Stimulated activated CD8-positive, alpha-beta memory T cell treated with anti-CD3 and anti-CD28 coated beads, Interleukin-7, amount 100 ng/mL, for 48 hours (primary cell): ENCODE results near the gene CDC25C.
"Not testable (repeated sequence)": the region's sequence is repeated elsewhere in the genome, so short reads cannot be mapped to it uniquely, and the experiment has no call there.

Source experiments
- DNase-seq, 2 donors: peaks; one replicate each; pipeline ENCODE4 v3.0.0-alpha.2; 2020; ENCODE audit warnings: low read depth in 1 of 2; ENCODE audit errors: extremely low read depth in 1 of 2

Gene CDC25C

GRCh38 chr5:138349852-138350562, 18.4 kb upstream of the CDC25C start:
- no peak for DNase-seq

- DNase-seq, result no peak
These were observed 15.3 kb upstream of the CDC25C start for GRCh38 chr5:138346889-138347288.

DNA sequence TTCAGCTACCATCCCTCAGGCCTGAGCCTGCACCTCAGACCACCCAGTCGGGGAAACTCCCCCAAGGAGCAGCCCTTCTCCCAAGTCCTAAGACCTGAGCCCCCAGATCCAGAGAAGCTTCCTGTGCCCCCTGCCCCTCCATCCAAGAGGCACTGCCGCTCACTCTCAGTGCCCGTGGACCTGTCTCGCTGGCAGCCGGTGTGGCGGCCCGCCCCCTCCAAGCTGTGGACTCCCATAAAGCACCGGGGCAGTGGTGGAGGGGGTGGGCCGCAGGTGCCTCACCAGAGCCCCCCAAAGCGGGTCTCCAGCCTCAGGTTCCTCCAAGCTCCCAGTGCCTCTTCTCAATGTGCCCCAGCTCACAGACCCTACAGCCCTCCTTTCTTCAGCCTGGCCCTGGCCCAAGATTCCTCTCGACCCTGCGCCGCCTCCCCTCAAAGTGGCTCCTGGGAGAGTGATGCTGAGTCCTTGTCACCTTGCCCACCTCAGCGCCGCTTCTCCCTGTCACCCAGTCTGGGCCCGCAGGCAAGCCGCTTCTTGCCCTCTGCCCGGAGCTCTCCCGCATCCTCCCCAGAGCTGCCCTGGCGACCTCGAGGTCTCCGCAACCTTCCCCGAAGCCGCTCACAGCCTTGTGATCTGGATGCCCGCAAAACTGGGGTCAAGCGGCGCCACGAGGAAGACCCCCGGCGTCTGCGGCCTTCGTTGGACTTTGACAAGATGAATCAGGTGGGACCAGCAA, 13.5 kb upstream of the CDC25C start:
- DNase-seq, result no peak

- DNase-seq, result no peak
These were observed 8.4 kb upstream of the CDC25C start for GRCh38 chr5:138340008-138340407.

DNA sequence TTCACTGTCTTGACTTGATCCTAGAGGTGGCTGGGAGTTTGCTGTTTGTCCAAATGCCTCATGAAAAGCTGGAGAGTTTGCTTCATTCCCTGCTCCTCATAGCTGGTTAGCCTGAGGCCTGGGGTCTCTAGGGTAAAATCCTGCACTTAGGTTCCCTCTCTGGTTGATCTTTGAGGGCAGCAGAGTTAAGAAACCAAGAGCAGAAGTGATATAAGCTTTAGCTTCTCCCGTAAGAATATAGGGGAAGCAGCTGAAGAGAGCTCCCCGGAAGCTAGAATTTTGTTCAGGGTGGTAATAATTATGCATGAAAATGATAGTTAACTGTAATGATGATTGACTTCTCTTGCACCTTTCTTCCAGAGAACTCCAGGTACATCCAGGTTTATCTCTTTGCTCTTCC, 7.9 kb upstream of the CDC25C start:
- no peak for DNase-seq

GRCh38 chr5:138339091-138339456, 7.5 kb upstream of the CDC25C start:
- no peak for DNase-seq

- no peak for DNase-seq
These were observed 6.9 kb upstream of the CDC25C start for GRCh38 chr5:138338411-138339090.

DNA sequence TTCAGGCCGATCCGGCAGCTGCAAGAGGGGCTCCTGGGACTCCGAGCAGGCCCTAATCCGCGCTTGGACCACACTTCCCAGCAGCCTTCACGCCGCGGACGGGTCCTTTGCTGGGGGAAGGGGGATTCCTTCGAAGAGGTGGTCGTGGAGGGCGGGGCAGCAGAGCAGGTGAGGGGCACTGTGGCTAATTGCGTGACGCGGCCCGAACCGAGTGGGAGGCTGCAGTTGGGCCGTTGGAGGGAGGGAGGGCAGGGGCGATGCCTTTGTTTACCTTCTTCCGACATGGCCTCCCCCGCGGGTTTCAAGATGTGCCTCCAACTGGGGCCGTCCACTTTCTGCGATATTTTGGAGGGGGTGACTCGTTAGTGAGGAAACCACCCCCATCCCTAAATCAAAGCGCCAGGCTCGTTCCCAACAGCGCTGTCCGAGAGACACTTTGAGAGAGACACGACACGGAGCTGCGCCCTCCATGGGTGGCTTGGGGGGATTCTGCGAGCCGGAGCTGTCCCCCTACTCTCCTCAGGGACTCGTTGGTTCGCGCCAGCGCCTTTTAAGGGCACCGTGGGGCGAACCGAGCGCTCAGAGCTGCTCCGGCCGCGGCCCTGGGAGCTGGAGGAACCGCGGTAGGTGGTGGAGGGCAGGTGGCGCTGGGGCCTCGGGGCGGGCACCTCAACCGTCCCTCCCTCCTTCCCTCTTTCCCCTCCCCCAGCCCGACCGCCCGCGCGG, 6.2 kb upstream of the CDC25C start, which contains the start of gene FAM53C:
TSS of gene FAM53C (plus strand) at position 582 of the 726 bp plus-strand sequence. CDS start 3,070 bp downstream, outside the sequence.
- DNase-seq, result peak; percentile 80 to 84

DNA sequence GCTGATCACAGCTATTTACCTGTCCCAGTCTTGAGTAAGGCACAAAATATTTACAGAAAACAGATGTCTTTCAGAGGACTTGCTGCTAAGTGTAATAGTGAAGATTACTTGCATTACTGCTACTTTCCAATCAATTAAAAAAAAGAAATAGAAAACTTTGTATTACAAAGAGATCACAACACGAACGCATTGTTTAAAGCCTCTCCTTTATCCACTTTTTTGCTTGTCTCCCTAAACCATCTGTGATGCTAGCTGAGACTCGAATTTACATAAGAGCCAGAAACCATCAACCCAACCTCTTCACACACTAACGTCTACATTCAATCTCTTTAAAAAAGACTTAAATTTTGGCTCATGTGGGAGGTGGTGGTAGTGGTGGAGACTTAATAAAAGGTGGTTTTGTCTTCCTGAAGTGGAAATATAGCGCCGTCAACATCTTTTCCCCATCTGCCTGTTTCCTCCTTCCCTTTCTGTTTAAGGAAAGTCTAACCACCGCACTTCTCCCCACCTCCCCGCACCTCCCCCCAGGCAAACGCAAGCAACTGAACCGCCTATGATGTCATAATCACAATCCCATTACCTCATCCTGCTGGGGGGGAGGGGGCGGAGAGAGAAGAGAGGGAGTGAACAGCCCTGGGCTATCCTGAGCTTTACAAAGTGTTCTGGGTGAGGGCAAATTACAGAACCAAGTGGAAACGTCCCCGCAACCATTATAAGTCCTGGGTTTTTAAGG, 5.5 kb upstream of the CDC25C start:
- DNase-seq, result no peak

- DNase-seq, result no peak
These were observed 3.4 kb upstream of the CDC25C start for GRCh38 chr5:138334867-138335447.

DNA sequence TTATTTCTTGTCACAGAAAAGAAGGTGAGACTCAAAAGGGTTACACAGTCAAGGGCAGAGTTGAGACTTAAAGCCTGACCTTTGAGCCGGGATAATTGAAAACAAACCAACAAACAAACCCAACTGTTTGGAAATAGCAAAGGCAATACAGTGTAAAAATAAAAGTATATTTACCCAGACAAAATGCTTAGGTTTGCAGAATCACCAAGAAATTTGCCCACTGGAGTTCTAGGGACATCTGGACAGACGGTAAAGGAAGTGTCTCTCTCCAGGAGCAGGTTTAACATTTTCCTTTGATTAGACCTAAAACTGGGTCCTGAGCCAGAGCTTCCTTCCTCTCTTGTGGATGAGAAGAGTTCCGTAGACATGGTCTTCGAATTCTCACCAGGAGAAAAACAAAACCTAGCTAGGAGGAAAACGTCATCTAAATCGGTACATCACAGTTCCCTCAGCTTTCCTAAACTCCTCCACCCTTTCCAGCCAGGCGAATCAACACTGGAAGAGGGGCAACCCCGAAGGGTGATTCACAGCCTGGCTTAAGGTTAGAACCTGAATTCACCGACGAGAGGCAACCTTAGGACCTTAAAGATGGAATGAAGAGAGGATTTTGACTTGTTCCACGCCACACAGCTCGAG, 673 bp downstream of the CDC25C start:
- no peak for DNase-seq

DNA sequence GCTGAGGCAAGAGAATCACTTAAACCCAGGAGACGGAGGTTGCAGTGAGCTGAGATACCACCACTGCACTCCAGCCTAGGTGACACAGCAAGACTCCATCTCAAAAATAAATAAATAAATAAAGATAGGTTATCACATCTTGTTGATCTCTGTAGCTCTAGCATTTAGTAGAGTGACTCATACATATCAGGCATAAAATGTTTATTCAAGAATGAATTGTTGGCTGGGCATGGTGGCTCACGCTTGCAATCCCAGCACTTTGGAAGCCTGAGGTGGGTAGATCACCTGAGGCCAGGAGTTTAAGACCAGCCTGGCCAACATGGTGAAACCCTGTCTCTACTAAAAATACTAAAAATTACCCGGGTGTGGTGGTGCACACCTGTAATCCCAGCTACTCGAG, 13.4 kb downstream of the CDC25C start:
- not testable (repeated sequence) for DNase-seq

- no peak for DNase-seq
These were observed 15.2 kb downstream of the CDC25C start for GRCh38 chr5:138316355-138316754.

DNA sequence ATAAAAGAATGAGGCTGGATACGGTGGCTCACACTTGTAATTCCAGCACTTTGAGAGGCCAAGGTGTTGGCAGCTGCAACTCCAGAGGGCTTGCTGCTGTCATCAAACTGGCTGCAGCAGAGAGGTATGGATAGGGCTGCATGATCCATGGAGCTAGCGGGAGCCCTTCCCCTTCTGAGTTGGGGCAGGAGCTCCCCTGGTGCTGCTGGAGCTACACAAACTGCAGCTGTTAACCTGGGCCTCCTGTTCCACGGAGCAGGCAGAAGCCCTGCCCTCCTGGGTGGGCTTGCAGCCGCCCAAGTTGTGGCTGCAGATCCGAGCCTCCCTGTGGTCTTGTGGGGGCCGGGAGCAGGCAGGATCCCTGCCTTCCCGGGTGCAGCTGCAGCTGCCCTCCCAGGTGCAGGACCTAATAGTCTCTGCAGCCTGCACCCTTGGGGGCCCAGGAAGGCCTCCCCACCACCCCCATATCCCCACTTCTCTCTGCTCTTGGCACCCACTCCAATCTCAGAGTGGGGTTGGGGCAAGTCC, 15.8 kb downstream of the CDC25C start:
- no peak for DNase-seq

DNA sequence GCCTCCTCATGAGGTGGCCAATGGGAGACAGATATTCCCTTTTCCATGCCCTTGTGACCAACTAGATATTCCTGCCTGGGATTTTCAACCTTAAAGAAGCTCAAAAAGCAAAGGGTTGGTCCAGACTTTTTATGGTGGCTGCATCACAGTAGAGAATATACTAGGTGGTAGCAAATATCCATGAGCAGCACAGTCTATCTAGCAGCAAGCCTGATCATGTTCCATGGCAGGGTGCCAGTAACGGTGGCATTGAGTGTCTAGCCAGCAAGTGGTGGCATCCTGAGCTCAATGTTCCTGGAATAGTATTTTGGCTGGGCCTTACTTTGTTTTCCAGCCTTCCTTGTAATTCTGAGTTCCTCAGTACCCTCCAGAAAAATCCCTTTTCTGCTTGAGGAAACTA, 25.8 kb downstream of the CDC25C start:
- DNase-seq, result no peak

GRCh38 chr5:138303372-138303771, 28.2 kb downstream of the CDC25C start:
- no peak for DNase-seq

- DNase-seq, result no peak
These were observed 42.3 kb downstream of the CDC25C start for GRCh38 chr5:138289296-138289695.

DNA sequence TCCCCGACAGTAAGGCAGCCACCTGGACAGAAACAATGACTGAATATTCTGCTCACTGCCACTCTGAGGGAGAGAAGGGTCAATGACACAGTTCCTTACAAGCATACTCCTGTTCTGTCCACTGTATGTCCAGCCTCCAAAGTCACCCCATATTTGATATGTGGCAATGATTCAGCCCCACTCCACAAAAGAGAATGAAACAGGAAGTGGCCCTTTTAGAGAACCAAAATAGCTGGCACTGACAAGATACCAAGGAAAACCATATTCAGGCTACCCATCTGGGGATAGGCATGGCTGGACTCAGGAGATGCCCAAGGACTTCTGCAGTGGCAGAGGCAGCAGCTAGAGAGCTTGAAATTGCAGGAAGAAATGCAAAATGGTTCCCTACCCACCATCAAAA, 44.4 kb downstream of the CDC25C start:
- DNase-seq, result no peak

DNA sequence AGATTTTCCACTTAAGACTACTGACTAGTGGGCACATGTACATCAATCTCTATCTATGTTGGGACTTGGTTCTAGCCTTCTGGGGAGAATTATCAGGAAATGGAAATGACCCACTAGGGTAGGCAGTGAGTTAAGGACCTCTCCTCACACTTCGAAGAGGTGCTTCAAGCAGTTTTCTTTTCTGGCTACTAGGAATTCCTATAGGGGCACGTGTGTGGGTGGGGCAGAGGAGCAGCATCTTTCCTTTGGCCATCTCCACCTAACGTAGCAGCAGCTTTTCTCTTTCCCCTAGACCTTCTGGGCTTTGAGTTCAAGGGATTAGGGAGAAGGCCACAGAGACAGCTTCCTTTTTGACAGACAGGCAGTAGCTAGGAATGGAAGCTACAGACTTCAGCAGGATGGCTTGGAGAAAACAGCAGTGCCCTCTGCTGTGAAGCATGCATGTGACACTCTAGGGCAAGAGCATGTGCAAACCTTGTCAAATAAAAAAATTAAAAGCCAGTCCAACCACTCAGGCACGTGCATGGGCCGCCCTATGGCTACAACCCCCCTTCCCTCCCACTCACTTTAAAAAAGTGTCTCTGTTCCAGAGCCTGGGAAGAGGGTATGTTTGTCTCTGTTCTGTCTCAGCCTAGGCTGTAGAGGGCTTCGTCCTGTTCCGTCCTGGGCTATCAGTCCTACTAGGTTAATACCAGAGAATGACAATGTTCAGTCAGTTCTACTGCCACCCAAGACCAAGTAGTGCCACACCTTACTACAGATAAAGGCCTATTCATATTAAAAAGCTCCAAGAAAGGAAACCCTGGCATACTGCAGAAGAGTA, 48.5 kb downstream of the CDC25C start:
- no peak for DNase-seq
